ENCODE measurements around the gene GALNT9.
A peak's percentile ranks its signal among the peaks of the same experiment; 100 is the strongest.

The GALNT9 gene

GRCh38 chr12:132178801-132179401, 150.5 kb downstream of the GALNT9 start:
- DNase-seq, result peak; percentile 52

GRCh38 chr12:132178316-132178715, 151.1 kb downstream of the GALNT9 start:
- DNase-seq, result no peak

- DNase-seq, result no peak
Observed at GRCh38 chr12:132176920-132177551, 152.4 kb downstream of the GALNT9 start.

GRCh38 chr12:132176385-132176919, 152.9 kb downstream of the GALNT9 start:
- no peak for DNase-seq

- no peak for DNase-seq
Observed at GRCh38 chr12:132175496-132176384, 153.6 kb downstream of the GALNT9 start.

- no peak for DNase-seq
Observed at GRCh38 chr12:132174839-132175490, 154.4 kb downstream of the GALNT9 start.

GRCh38 chr12:132174015-132174838, 155.2 kb downstream of the GALNT9 start:
- DNase-seq, result no peak

- DNase-seq, result no peak
Observed at GRCh38 chr12:132173135-132174014, 156.0 kb downstream of the GALNT9 start.

- no peak for DNase-seq
Observed at GRCh38 chr12:132172619-132173018, 156.8 kb downstream of the GALNT9 start.

GRCh38 chr12:132171968-132172521, 157.3 kb downstream of the GALNT9 start:
- DNase-seq, result no peak

- DNase-seq, result no peak
Observed at GRCh38 chr12:132171293-132171967, 158.0 kb downstream of the GALNT9 start.

GRCh38 chr12:132170637-132171292, 158.6 kb downstream of the GALNT9 start:
- no peak for DNase-seq

- DNase-seq, result no peak
Observed at GRCh38 chr12:132170094-132170636, 159.2 kb downstream of the GALNT9 start.

GRCh38 chr12:132169376-132169775, 160.0 kb downstream of the GALNT9 start:
- DNase-seq, result no peak

GRCh38 chr12:132168311-132169031, 160.9 kb downstream of the GALNT9 start:
- DNase-seq, result no peak

GRCh38 chr12:132167611-132168310, 161.6 kb downstream of the GALNT9 start:
- DNase-seq, result peak; percentile 24

GRCh38 chr12:132166801-132167591, 162.4 kb downstream of the GALNT9 start:
- no peak for DNase-seq
